Ascending aorta (tissue), 2 donors: Measurements from ENCODE around the gene AP2B1. TPM values are rescaled to one million over a fixed set of nuclear protein-coding genes. Genes with fewer than 3 reads are reported as not detected.
A peak's percentile ranks its signal among the peaks of the same experiment; 100 is the strongest.

ENCODE experiments used
- DNase-seq, 2 donors: peaks; one replicate each; pipeline ENCODE4 v3.0.0-alpha.2; 2019; ENCODE audit warnings: low spot score in 2 of 2
- H3K27ac ChIP-seq, 2 donors: fragments of 200-600 bp; sonication (generic); one replicate each; pipeline ENCODE4 v1.5.1; 2016 to 2017; ENCODE audit warnings: mild to moderate bottlenecking in 1 of 2
- H3K27me3 ChIP-seq: fragments of 200-600 bp; sonication (generic); one replicate; pipeline ENCODE4 v1.5.1; 2017
- H3K36me3 ChIP-seq, 2 donors: fragments of 200-600 bp; sonication (generic); one replicate each; pipeline ENCODE4 v1.5.1; 2016
- H3K4me1 ChIP-seq, 2 donors: fragments of 200-600 bp; sonication (generic); one replicate each; pipeline ENCODE4 v1.5.1; 2016 to 2017; ENCODE audit warnings: mild to moderate bottlenecking in 1 of 2
- H3K4me3 ChIP-seq, 2 donors: fragments of 200-600 bp; sonication (generic); one replicate each; pipeline ENCODE4 v1.5.1; 2016 to 2017; ENCODE audit warnings: mild to moderate bottlenecking in 1 of 2
- H3K9me3 ChIP-seq, 2 donors: fragments of 200-600 bp; sonication (generic); one replicate each; pipeline ENCODE4 v1.5.1; 2016
- CTCF ChIP-seq, 3 experiments: fragments of 200-600 bp in 2 of 3; fragments of 450-650 bp in 1 of 3; sonication (generic) in 2 of 3; IDR thresholded peaks; one replicate each; pipeline ENCODE4 v1.5.1; 2016 to 2019; ENCODE audit warnings: antibody characterized with exemption in 3 of 3, mild to moderate bottlenecking in 1 of 3, moderate library complexity in 1 of 3
- intact Hi-C: fragments of 100-400 bp; cut with DNase I; formaldehyde crosslinking; loops from one replicate; pipeline ENCODE4 v1.15.1; 2023
- total RNA-seq: library from RNA; depleted of rRNA; stranded (reverse); fragments of >200 nt; gene quantifications from one replicate; pipeline ENCODE4 v1.1.0, GENCODE V29; 2016

The AP2B1 gene
- total RNA-seq, 1 donor from 2014 or later, result 59.5 TPM

GRCh38 chr17:35731239-35731916 is 144.3 kb downstream of the AP2B1 start, which contains the start of gene RASL10B:
RASL10B (plus strand) TSS chr17:35731639; CDS start chr17:35735185, 3,546 bp downstream.
- Histone ChIP-seq H3K9me3 (no peaks in the 10 kb centered on the region), H3K27me3 (no peaks in the 10 kb centered on the region), H3K4me3 (peak within 1 kb of the TSS; percentile 76 to 81), H3K36me3 (no peaks in the 10 kb centered on the region), H3K4me1 (peaks cover 0 to 14% of the 10 kb centered on the region in 2 donors), H3K27ac (no peak within 1 kb of the TSS)
- peak in 1 of 2 donors; percentile 86 for DNase-seq
- intact Hi-C loops, result loop anchor here (5.0 kb wide), 2 partner anchors 34 to 49 kb away; no protein-coding TSS in a partner anchor
- no peak for TF ChIP-seq CTCF (IDR thresholded peaks at IDR 0.05)

GRCh38 chr17:35731917-35732805 is 145.0 kb downstream of the AP2B1 start:
- intact Hi-C loops, result loop anchor here (5.0 kb wide), 2 partner anchors 35 to 50 kb away; no protein-coding TSS in a partner anchor
- Histone ChIP-seq H3K4me1 (peaks cover 0 to 11% of the 10 kb centered on the region in 2 donors), H3K9me3 (no peaks in the 10 kb centered on the region), H3K36me3 (no peaks in the 10 kb centered on the region), H3K27ac (no peak overlapping the region), H3K27me3 (no peaks in the 10 kb centered on the region), H3K4me3 (peak overlapping the region; percentile 76 to 81)
- DNase-seq, result peak in 1 of 2 donors; percentile 56
- no peak for TF ChIP-seq CTCF (IDR thresholded peaks at IDR 0.05)

- Histone ChIP-seq H3K4me1 (peaks cover 0 to 11% of the 10 kb centered on the region in 2 donors), H3K27me3 (no peaks in the 10 kb centered on the region), H3K4me3 (peak overlapping the region in 1 of 2 donors; percentile 81), H3K9me3 (no peaks in the 10 kb centered on the region), H3K36me3 (no peaks in the 10 kb centered on the region), H3K27ac (no peak overlapping the region)
- DNase-seq, result no peak
- intact Hi-C loops, result loop anchor here (5.0 kb wide), 2 partner anchors 35 to 50 kb away; no protein-coding TSS in a partner anchor
- TF ChIP-seq CTCF (IDR thresholded peaks at IDR 0.05), result no peak
Measured at GRCh38 chr17:35732806-35733136, 145.6 kb downstream of the AP2B1 start.

GRCh38 chr17:35733366-35733765 is 146.2 kb downstream of the AP2B1 start:
- no peak for DNase-seq
- intact Hi-C loops, result loop anchor here (5.0 kb wide), 2 partner anchors 36 to 51 kb away; no protein-coding TSS in a partner anchor
- Histone ChIP-seq H3K4me1 (peaks cover 0 to 11% of the 10 kb centered on the region in 2 donors), H3K36me3 (no peaks in the 10 kb centered on the region), H3K9me3 (no peaks in the 10 kb centered on the region), H3K27me3 (no peaks in the 10 kb centered on the region), H3K4me3 (no peak overlapping the region), H3K27ac (no peak overlapping the region)
- no peak for TF ChIP-seq CTCF (IDR thresholded peaks at IDR 0.05)

GRCh38 chr17:35734396-35734795 is 147.3 kb downstream of the AP2B1 start:
- Histone ChIP-seq H3K27ac (no peak overlapping the region), H3K27me3 (no peaks in the 10 kb centered on the region), H3K4me3 (no peak overlapping the region), H3K4me1 (peaks cover 0 to 11% of the 10 kb centered on the region in 2 donors), H3K9me3 (no peaks in the 10 kb centered on the region), H3K36me3 (no peaks in the 10 kb centered on the region)
- intact Hi-C loops, result loop anchor here (5.0 kb wide), 2 partner anchors 37 to 52 kb away; no protein-coding TSS in a partner anchor
- DNase-seq, result peak in 1 of 2 donors; percentile 24
- TF ChIP-seq CTCF (IDR thresholded peaks at IDR 0.05), result no peak
